Vagina (tissue), 2 donors: Measurements from ENCODE around the gene APOL6. TPM values are rescaled to one million over a fixed set of nuclear protein-coding genes. Genes with fewer than 3 reads are reported as not detected.

Experiments
- DNase-seq, 2 donors: peaks; one replicate each; pipeline ENCODE4 v3.0.0-alpha.2; 2017; ENCODE audit errors: extremely low spot score in 2 of 2
- H3K27ac ChIP-seq: fragments of 200-600 bp; sonication (generic); one replicate; pipeline ENCODE4 v1.5.1; 2019
- H3K27me3 ChIP-seq: fragments of 200-600 bp; sonication (generic); one replicate; pipeline ENCODE4 v1.5.1; 2019
- H3K36me3 ChIP-seq, 2 donors: fragments of 200-600 bp; sonication (generic); one replicate each; pipeline ENCODE4 v1.5.1; 2017 to 2019
- H3K4me1 ChIP-seq: fragments of 200-600 bp; sonication (generic); one replicate; pipeline ENCODE4 v1.5.1; 2019
- H3K4me3 ChIP-seq, 2 donors: fragments of 200-600 bp; sonication (generic); 1 replicate in 1 of 2; 2 replicates in 1 of 2; pipeline ENCODE4 v1.5.1; 2016 to 2019
- H3K9me3 ChIP-seq: fragments of 200-600 bp; sonication (generic); one replicate; pipeline ENCODE4 v1.5.1; 2019
- CTCF ChIP-seq, 3 experiments: fragments of 450-650 bp in 2 of 3; fragments of 200-600 bp in 1 of 3; sonication (generic) in 1 of 3; IDR thresholded peaks; one replicate each; pipeline ENCODE4 v1.5.1; 2017 to 2019; ENCODE audit warnings: antibody characterized with exemption in 3 of 3, mild to moderate bottlenecking in 2 of 3, moderate library complexity in 2 of 3
- POLR2A ChIP-seq, 2 donors: fragments of 450-650 bp; IDR thresholded peaks; one replicate each; pipeline ENCODE4 v1.6.1; 2017; ENCODE audit warnings: antibody characterized with exemption in 2 of 2, mild to moderate bottlenecking in 2 of 2, moderate library complexity in 2 of 2
- POLR2AphosphoS5 ChIP-seq, 2 donors: sonication (generic); formaldehyde crosslinking; IDR thresholded peaks; one replicate each; pipeline ENCODE4 v1.9.0; 2017; ENCODE audit warnings: antibody characterized with exemption in 2 of 2, mild to moderate bottlenecking in 2 of 2, low read depth in 1 of 2; ENCODE audit not compliant: insufficient read depth in 1 of 2
- intact Hi-C: fragments of 100-400 bp; cut with DNase I; formaldehyde crosslinking; loops from one replicate; pipeline ENCODE4 v1.15.1; 2023
- total RNA-seq: library from RNA; depleted of rRNA; stranded (reverse); fragments of >200 nt; gene quantifications from one replicate; pipeline ENCODE4 v1.2.3, GENCODE V29; 2016

APOL6 gene
- total RNA-seq, 1 donor from 2014 or later: 11.5 TPM

DNA sequence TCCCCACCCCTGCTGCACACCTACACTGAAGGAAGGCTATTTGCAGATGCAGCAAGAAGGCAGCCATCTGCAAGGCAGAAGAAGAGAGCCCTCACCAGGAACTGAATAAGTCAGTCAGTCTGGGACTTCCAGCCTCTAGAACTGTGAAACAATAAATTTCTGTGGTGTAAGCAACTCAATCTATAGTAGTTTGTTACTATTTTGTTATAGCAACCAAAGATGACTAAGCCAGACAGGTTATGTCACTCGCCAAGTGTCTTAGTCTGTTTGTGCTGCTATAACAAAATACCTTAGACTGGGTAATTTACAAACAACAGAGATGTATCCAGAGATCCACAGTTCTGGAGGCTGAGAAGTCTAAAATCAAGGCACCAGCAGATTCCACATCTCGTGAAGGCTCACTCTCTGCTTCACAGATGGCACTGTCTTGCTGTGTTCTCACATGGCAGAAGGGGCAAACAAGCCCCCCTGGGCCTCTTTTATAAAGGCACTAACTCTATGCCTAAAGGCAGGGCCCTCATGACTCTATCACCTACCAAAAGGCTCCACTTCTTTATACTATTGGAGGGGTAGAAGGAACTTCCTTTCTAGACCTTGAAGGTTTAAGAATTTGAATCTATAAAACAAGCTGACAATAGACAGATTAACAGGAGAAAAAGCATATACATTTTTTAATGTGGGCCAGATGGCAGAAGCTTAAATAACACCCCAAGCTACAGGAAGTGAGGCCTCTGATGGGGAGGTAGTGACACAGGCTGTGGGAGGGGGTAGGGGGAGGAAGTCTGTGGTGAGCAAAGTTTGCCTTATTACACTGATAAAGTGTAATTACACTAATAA is 12.3 kb downstream of the APOL6 start:
- intact Hi-C loops: no loop called here

DNA sequence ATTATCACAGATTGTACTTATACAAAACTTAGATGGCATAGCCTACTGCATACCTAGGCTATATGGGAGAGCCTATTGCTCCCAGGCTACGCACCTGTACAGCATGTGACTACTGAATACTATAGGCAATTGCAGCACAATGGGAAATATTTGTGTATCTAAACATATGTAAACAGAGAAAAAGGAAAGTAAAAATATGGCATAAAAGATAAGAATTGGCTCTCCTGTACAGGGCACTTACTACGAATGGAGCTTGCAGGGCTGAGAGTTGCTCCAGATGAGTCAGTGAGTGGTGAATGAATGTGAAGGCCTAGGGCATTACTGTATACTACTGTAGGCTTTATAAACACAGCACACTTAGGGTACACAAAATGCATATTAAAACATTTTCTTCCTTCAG is 13.2 kb downstream of the APOL6 start:
- intact Hi-C loops: no loop called here
- Histone ChIP-seq H3K9me3 (no peaks in the 10 kb centered on the region), H3K36me3 (peaks cover 0 to 41% of the 10 kb centered on the region in 2 donors), H3K4me1 (peaks cover 12% of the 10 kb centered on the region), H3K27ac (no peak overlapping the region), H3K4me3 (no peak overlapping the region), H3K27me3 (no peaks in the 10 kb centered on the region)
- no peak for TF ChIP-seq CTCF (IDR thresholded peaks at IDR 0.05)
- TF ChIP-seq POLR2AphosphoS5 (IDR thresholded peaks at IDR 0.05; ENCODE audit: insufficient read depth in 1 of 2, low read depth in 1 of 2): no peak
- no peak for TF ChIP-seq POLR2A (IDR thresholded peaks at IDR 0.05)
- no peak for DNase-seq

More for the DNA sequence above, 12.3 kb downstream of the APOL6 start:
- Histone ChIP-seq H3K36me3 (peaks cover 0 to 43% of the 10 kb centered on the region in 2 donors), H3K27me3 (no peaks in the 10 kb centered on the region), H3K4me1 (peaks cover 12% of the 10 kb centered on the region), H3K27ac (peak overlapping the region; percentile 47), H3K4me3 (no peak overlapping the region), H3K9me3 (no peaks in the 10 kb centered on the region)
- TF ChIP-seq POLR2A (IDR thresholded peaks at IDR 0.05) (no peak), POLR2AphosphoS5 (IDR thresholded peaks at IDR 0.05; ENCODE audit: insufficient read depth in 1 of 2, low read depth in 1 of 2) (no peak), CTCF (IDR thresholded peaks at IDR 0.05) (no peak)
- DNase-seq: no peak

DNA sequence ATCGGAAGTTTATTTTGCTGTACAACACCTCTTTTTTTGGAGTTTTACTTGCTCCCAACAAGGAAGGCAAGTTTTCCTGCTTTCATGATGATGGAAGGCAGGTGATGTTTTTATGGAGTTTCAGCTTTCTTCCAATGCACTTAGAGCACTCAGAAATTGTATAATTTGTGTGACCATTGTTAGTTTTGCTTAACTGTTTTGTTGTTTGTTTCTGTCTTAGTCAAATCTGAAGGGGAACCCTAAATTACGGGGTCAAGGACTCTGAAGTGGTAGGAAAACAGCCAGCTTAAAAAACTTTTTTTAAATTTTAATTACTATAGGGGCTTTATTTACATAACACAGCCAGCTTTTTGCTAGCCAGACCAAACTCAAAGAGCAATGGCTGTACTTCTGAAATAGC is 14.7 kb downstream of the APOL6 start:
- DNase-seq: no peak
- no peak for TF ChIP-seq CTCF (IDR thresholded peaks at IDR 0.05)
- no peak for TF ChIP-seq POLR2AphosphoS5 (IDR thresholded peaks at IDR 0.05; ENCODE audit: insufficient read depth in 1 of 2, low read depth in 1 of 2)
- no peak for TF ChIP-seq POLR2A (IDR thresholded peaks at IDR 0.05)
- Histone ChIP-seq H3K4me1 (peaks cover 12% of the 10 kb centered on the region), H3K4me3 (no peak overlapping the region), H3K27ac (peak overlapping the region; percentile 75), H3K27me3 (no peaks in the 10 kb centered on the region), H3K36me3 (peaks cover 0 to 28% of the 10 kb centered on the region in 2 donors), H3K9me3 (no peaks in the 10 kb centered on the region)
- intact Hi-C loops: no loop called here

GRCh38 chr22:35663371-35663770 is 15.1 kb downstream of the APOL6 start:
- Histone ChIP-seq H3K36me3 (peaks cover 0 to 24% of the 10 kb centered on the region in 2 donors), H3K4me1 (peaks cover 12% of the 10 kb centered on the region), H3K27ac (peak overlapping the region; percentile 75), H3K4me3 (peak overlapping the region in 1 of 2 donors; percentile 3), H3K9me3 (no peaks in the 10 kb centered on the region), H3K27me3 (no peaks in the 10 kb centered on the region)
- no peak for TF ChIP-seq POLR2A (IDR thresholded peaks at IDR 0.05)
- TF ChIP-seq POLR2AphosphoS5 (IDR thresholded peaks at IDR 0.05; ENCODE audit: insufficient read depth in 1 of 2, low read depth in 1 of 2): peak in 1 of 2 donors; percentile 6
- TF ChIP-seq CTCF (IDR thresholded peaks at IDR 0.05): no peak
- no peak for DNase-seq
- intact Hi-C loops: no loop called here
